Jurkat, Clone E6-1 (cell line): ENCODE results near the gene SIRT1.
"Not testable (repeated sequence)": the region's sequence is repeated elsewhere in the genome, so short reads cannot be mapped to it uniquely, and the experiment has no call there.

Experiments
- DNase-seq: peaks from one replicate; pipeline ENCODE4 v3.0.0-alpha.2; 2011; ENCODE audit warnings: low read depth, low spot score
- H3K4me3 ChIP-seq: 2 replicates; pipeline ENCODE4 v1.5.1; 2011; ENCODE audit warnings: mild to moderate bottlenecking, low read length, control low read depth, moderate library complexity

SIRT1 gene

DNA sequence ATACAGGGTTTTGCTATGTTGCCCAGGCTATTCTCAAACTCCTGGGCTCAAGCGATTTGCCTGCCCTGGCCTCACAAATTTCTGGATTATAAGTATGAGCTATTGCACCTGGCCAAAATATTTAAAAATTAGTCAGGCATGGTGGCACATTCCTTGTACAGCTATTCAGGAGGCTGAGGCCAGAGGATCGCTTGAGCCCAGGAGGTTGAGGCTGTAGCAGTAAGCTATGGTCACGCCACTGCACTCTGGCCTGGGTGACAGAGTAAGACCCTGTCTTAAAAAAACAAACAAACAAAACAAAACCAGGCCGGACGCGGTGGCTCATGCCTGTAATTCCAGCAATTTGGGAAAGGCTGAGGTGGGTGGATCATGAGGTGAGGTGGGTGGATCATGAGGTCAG is 14.5 kb upstream of the SIRT1 start:
- no peak for DNase-seq
- no peak overlapping the region for H3K4me3 ChIP-seq

DNA sequence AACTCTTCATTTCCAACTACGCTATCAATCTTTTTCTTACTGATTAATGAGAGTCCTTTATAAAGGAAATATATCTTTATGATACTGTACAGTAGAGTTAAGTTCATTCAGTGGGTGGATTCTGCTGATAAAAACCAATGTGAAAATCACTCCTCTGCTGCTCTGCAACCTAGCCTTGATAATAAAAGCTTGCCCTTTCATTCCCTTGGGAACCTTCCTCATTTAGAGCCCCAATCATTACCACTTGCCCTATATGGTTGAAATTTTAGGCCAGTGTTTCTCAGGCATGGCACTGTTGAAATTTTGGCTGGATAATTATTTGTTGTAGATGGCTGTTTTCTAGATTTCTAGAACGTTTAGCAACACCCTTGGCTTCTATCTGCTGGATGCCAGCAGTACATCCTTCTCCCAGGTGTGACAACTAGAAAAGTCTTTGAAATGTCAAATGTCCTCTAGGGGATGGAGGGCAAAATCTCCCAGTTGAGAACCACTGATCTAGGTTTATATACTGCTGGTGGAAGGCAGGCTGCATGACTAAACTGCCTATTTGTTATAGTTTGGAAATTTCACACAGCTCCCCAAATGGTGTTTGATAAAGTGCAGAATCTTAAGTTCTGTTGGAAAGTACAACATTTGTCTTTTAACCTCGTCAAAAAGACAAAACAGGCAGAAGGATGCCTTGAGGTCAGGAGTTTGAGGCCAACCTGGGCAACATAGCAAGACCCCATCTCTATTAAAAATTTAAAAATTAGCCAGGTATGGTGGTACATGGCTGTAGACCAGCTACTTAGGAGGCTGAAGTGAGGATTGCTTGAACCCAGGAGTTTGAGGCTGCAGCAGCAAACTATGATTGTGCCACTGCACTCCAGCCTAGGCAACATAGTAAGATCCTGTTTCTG is 8.9 kb upstream of the SIRT1 start:
- DNase-seq = no peak

GRCh38 chr10:67877421-67877820 is 7.0 kb upstream of the SIRT1 start:
- not testable (repeated sequence) for DNase-seq, H3K4me3 ChIP-seq

More for the DNA sequence above, 8.9 kb upstream of the SIRT1 start:
- H3K4me3 ChIP-seq = no peak overlapping the region

DNA sequence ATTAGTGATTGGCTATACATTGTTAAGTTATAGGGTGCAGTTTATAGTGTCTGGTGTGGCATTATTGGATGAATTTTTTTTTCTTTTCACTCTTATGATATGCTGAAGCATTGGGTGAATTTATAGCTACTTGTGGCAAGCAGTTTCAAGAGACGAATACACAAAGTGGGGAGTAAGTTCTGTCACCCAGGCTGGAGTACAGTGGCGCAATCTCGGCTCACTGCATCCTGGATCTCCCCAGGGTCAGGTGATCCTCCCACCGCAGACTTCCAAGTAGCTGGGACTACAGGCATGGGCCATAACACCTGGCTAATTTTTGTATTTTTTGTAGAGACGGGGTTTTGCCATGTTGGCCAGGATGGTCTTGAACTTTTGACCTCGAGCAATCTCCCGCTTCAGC is 6.3 kb upstream of the SIRT1 start:
- no peak overlapping the region for H3K4me3 ChIP-seq
- DNase-seq = no peak

DNA sequence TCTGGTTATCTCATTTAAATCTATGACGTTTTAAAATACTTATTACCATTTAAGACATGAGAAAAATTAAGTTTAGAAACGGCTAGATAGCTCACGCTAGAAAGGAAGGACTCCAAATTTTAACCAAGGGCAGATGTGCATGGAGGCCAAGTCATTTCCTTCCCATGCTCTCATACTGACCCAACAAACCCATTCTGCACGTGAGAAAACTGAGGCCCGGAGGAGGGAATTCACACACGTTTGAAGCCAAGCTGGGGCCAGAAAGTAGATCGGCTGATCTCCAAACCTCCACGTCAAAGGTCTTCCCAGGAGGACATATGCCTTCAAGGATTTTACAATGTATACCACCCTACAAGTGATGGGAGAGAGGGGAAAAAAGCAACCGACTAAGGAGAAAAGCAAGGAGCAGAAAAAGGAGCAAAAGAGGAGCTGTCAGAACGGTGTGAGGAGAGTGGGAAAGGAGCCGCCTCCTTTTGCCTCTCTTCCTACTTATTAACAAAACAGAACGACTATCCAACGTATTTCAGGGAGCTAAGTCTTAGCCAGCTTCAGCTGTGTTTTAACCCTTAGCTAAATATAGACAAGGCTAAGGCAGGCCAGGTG is 645 bp upstream of the SIRT1 start:
- no peak for DNase-seq
- peak overlapping the region; percentile 77 for H3K4me3 ChIP-seq

GRCh38 chr10:67884842-67885670 is 600 bp downstream of the SIRT1 start:
- DNase-seq = peak; percentile 40
- H3K4me3 ChIP-seq = peak overlapping the region; percentile 77

- DNase-seq = no peak
- H3K4me3 ChIP-seq = no peak overlapping the region
These were observed 9.2 kb downstream of the SIRT1 start for GRCh38 chr10:67893637-67894036.

DNA sequence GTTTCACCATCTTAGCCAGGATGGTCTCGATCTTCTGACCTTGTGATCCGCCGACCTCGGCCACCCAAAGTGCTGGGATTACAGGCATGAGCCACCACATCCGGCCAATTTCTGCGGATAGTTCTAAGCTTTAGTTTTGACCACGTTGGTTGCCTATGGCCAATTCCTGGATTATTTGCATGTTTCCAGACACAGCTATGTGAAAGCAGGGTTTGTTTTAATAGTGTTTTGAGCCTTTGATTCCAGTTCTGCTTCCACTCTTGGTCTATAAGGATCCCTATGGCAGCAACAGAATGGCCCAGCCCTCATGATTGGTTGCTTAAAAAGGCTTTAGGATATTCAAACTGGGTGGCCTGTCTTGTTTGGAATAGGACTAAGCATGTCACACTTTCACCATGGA is 19.1 kb downstream of the SIRT1 start:
- no peak for DNase-seq
- H3K4me3 ChIP-seq = no peak overlapping the region

DNA sequence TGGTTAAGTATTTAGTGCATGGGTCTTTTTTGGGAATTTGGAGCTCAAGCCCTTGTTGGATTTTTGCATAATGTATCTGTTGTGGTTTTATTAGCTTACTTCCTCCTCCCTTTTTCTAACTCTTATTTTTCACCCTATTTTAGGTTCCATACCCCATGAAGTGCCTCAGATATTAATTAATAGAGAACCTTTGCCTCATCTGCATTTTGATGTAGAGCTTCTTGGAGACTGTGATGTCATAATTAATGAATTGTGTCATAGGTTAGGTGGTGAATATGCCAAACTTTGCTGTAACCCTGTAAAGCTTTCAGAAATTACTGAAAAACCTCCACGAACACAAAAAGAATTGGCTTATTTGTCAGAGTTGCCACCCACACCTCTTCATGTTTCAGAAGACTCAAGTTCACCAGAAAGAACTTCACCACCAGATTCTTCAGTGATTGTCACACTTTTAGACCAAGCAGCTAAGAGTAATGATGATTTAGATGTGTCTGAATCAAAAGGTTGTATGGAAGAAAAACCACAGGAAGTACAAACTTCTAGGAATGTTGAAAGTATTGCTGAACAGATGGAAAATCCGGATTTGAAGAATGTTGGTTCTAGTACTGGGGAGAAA is 28.0 kb downstream of the SIRT1 start:
- DNase-seq = no peak
- H3K4me3 ChIP-seq = no peak overlapping the region

DNA sequence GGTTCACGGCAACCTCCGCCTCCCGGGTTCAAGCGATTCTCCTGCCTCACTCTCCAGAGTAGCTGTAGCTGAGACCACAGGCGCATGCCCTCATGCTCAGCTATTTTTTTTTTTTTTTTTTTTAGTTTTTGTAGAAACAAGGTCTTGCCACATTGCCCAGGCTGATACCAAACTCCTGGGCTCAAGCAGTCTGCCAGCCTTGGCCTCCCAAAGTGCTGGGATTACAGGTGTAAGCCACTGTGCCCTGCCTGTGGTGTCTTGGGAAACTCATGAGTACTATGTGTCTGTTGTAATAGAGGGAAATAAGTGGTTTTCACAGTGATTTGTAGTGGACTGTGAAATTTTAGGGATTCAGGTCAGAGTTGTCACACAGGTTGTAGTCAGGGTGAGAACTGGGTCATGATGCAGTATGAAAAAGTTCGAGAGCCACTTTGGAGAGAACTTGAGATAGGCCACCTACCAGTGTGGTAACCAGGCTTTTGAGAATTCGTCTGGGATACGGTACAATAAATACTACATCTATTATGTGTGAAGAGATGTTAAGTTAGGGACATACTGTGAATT is 30.4 kb downstream of the SIRT1 start:
- DNase-seq = no peak
- no peak overlapping the region for H3K4me3 ChIP-seq

GRCh38 chr10:67917169-67917568 is 32.7 kb downstream of the SIRT1 start:
- no peak overlapping the region for H3K4me3 ChIP-seq
- DNase-seq = no peak

DNA sequence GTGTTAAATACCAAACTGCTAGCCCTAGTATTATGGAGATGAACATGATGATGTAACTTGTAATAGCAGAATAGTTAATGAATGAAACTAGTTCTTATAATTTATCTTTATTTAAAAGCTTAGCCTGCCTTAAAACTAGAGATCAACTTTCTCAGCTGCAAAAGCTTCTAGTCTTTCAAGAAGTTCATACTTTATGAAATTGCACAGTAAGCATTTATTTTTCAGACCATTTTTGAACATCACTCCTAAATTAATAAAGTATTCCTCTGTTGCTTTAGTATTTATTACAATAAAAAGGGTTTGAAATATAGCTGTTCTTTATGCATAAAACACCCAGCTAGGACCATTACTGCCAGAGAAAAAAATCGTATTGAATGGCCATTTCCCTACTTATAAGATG is 33.2 kb downstream of the SIRT1 start:
- DNase-seq = no peak
- H3K4me3 ChIP-seq = no peak overlapping the region

DNA sequence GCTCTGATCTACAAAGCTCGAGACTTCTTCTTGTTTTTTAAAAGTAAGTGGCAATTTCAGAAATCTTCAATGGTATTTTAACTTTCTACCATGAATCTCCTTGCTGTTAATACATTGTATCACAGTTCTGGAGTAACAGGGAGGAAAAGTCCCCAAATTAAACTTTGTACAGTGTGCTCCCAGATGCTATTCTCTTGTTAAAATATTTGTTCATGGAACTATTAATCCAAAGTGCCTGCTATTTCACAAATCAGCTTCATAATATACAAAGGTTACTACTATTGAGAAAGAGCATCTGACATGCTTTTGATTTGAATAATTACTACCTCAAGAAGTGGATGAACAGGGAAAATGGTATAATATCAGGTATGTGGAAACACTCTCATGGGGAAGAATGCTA is 36.6 kb downstream of the SIRT1 start:
- no peak for DNase-seq
- no peak overlapping the region for H3K4me3 ChIP-seq

- no peak for DNase-seq
- no peak overlapping the region for H3K4me3 ChIP-seq
These were observed 39.1 kb downstream of the SIRT1 start for GRCh38 chr10:67923551-67923950.

- no peak overlapping the region for H3K4me3 ChIP-seq
- no peak for DNase-seq
These were observed 39.7 kb downstream of the SIRT1 start for GRCh38 chr10:67924136-67924535.

DNA sequence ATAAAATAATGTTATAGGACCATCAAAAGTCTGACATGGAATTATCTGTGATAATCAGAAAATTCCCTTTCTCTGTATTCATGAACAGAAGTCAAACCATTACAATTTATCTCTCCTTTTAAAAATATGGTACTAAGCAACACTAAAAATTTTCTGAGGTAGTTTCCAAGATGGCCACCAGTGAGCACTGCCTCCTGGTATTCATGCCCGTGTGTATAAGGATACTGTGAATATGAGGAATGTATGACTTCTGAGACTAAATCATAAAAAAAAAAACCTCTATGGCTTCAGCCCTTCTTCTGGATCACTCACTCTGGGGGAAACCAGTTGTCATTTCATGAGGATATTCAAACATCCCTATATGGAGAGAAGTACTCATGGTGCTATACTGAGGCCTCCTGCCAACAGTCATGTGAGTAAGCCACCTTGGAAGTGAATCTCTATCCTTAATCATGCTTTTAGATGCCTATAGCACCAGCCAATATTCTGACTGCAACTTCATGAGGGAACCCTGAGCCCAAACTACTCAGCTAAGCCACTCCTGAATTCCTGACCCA is 41.1 kb downstream of the SIRT1 start:
- H3K4me3 ChIP-seq = no peak overlapping the region
- no peak for DNase-seq

DNA sequence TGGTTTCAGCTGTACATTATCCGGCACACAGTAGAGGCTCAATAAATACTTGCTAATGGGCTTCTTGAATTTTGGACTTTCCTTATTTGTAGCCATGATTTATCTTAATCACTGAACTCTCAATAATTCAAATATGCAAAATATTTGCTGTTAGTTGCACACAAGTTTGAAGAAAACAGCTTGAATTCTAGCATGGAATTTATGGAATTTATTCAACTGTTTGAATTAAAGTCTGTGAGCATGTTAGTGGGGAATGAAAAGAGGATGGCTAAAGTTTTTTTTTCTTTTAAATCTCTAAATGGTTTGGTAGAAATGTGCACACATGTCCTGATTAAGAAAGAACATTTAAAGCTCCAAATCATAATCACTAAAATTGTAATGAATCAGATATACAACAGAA is 42.5 kb downstream of the SIRT1 start:
- no peak for DNase-seq
- no peak overlapping the region for H3K4me3 ChIP-seq

- H3K4me3 ChIP-seq = no peak overlapping the region
- no peak for DNase-seq
These were observed 48.7 kb downstream of the SIRT1 start for GRCh38 chr10:67933199-67933598.

GRCh38 chr10:67934336-67934735 is 49.9 kb downstream of the SIRT1 start:
- no peak overlapping the region for H3K4me3 ChIP-seq
- no peak for DNase-seq
